Measurements from ENCODE around the gene ATP13A3.
A peak's percentile ranks its signal among the peaks of the same experiment; 100 is the strongest.
"Not testable (repeated sequence)": the region's sequence is repeated elsewhere in the genome, so short reads cannot be mapped to it uniquely, and the experiment has no call there.

The ATP13A3 gene

DNA sequence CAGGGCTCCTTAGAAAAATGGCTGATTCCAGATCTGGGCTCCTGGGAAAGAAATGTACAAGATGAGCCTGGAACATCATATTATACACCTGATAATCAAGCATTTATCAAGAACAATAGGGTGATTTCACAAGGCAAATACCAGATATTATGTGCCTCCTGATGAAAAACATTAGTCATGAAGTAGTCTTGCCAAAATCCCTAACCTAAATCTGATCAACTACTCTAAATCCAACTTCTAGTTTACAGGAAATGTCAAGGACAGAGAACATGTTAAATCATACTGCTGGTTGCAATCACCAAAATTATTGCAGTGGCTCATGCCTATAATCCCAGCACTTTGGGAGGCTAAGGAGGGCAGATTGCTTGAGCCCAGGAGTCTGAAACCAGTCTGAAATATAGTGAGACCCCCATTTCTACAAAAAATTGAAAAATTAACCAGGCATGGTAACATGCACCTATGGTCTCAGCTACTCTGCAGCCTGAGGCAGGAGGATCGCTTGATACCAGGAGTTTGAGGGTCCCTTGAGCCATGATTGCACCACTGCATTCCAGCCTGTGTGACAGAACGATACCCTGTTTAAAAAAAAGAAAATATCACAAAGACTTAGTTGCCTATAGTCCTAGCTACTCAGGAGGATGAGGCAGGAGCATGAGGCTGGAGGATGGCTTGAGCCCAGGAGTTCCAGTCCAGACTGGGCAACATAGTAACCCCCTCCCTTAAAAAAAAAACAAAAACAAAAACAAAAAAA is 34.9 kb upstream of the ATP13A3 start:
- no peak overlapping the region for H3K4me3 ChIP-seq (ENCODE audit: low read depth, low read length)
- TF ChIP-seq, protein P1, sequence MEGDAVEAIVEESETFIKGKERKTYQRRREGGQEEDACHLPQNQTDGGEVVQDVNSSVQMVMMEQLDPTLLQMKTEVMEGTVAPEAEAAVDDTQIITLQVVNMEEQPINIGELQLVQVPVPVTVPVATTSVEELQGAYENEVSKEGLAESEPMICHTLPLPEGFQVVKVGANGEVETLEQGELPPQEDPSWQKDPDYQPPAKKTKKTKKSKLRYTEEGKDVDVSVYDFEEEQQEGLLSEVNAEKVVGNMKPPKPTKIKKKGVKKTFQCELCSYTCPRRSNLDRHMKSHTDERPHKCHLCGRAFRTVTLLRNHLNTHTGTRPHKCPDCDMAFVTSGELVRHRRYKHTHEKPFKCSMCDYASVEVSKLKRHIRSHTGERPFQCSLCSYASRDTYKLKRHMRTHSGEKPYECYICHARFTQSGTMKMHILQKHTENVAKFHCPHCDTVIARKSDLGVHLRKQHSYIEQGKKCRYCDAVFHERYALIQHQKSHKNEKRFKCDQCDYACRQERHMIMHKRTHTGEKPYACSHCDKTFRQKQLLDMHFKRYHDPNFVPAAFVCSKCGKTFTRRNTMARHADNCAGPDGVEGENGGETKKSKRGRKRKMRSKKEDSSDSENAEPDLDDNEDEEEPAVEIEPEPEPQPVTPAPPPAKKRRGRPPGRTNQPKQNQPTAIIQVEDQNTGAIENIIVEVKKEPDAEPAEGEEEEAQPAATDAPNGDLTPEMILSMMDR (IDR thresholded peaks at IDR 0.05; ENCODE audit: low read depth, low read length, missing control alignments) = no peak
- no peak for DNase-seq (ENCODE audit: low read depth)

DNA sequence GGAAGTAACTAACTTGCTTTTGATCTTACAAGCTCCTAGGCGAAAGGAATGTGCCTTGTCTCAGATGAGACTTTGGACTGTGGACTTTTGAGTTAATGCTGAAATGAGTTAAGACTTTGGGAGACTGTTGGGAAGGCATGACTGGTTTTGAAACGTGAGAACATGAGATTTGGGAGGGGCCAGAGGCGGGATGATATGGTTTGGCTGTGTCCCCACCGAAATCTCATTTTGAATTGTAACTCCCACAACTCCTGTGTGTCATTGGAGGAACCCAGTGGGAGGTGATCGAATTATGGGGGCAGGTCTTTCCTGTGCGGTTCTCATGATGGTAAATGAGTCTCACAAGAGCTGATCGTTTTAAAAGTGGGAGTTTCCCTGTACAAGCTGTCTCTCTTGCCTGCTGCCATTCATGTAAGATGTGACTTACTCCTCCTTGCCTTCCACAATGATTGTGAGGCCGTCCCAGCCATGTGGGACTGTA is 33.9 kb upstream of the ATP13A3 start:
- peak; percentile 57 for DNase-seq (ENCODE audit: low read depth)

DNA sequence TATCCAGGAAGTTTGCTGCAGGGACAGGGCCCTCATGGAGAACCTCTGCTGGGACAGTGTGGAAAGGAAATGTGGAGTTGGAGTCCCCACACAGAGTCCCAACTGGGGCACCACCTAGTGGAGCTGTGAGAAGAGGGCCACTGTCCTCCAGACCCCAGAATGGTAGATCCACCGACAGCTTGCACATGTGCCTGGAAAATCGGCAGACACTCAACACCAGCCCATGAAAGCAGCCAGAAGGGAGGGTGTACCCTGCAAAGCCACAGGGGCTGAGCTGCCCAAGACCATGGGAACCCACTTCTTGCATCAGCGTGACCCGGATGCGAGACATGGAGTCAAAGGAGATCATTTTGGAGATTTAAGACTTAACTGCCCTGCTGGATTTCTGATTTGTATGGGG is 33.4 kb upstream of the ATP13A3 start:
- H3K4me3 ChIP-seq (ENCODE audit: low read depth, low read length); DNase-seq (ENCODE audit: low read depth): not testable (repeated sequence)
- TF ChIP-seq, protein P1 (IDR thresholded peaks at IDR 0.05; ENCODE audit: low read depth, low read length, missing control alignments) = peak; percentile 3

More for the DNA sequence above, 33.9 kb upstream of the ATP13A3 start:
- H3K4me3 ChIP-seq (ENCODE audit: low read depth, low read length) = not testable (repeated sequence)

DNA sequence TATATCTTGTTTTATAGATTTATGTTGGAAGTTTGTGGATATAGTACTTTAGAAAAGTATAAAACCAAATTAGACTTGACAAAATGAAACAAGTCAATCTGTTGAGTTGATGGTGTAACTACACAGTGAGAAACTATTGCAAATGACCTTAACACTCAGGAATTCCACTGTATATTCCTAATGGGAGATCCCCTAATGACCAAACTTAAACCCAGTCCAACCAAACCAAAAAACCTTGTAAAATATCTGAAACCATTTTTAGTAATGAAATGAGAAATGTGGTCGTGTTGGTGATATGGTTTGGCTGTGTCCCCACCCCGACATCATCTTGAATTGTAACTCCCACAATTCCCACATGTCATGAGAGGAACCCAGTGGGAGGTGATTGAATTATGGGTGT is 31.9 kb upstream of the ATP13A3 start:
- no peak overlapping the region for H3K4me3 ChIP-seq (ENCODE audit: low read depth, low read length)
- TF ChIP-seq, protein P1 (IDR thresholded peaks at IDR 0.05; ENCODE audit: low read depth, low read length, missing control alignments) = no peak
- no peak for DNase-seq (ENCODE audit: low read depth)

DNA sequence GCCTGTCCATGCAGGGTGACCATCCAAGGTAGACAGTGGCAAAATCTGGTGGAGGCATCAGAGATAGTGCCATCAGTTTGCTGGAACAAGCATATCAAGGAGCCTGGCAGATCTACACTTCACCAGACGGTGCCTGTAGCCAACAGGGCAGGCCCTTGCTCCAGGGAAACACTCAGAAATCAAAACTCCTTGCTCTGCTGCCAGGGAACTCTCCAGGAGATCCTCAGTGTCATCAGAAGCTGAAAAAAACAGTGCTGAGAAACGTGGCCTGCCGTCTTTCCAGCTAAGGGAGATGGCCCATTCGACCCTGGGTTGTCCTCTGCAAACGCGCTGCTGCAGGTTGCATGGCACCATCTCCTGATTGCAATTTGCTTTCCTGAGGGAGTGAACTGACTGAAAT is 30.5 kb upstream of the ATP13A3 start:
- TF ChIP-seq, protein P1 (IDR thresholded peaks at IDR 0.05; ENCODE audit: low read depth, low read length, missing control alignments) = no peak
- no peak overlapping the region for H3K4me3 ChIP-seq (ENCODE audit: low read depth, low read length)

DNA sequence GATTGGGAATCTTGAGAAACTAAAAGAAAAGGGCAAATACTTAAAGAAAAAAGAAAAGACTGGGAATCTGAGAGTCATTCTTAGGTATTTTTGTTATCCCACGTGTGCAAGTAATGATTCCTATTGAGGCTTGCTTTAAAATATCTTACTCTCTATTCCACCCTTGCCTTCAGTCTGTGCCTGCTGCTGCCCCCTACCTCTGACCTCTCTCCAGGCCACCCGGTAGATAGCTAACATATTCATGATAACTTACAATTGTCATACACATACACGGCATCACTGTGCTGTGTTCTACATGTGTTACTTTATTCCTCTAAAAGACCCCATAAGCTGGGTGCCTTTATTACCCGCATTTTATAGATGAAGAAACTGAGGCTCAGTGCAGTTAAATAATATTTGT is 27.8 kb upstream of the ATP13A3 start:
- DNase-seq (ENCODE audit: low read depth) = no peak
- no peak overlapping the region for H3K4me3 ChIP-seq (ENCODE audit: low read depth, low read length)
- TF ChIP-seq, protein P1 (IDR thresholded peaks at IDR 0.05; ENCODE audit: low read depth, low read length, missing control alignments) = no peak

More for the DNA sequence above, 30.5 kb upstream of the ATP13A3 start:
- DNase-seq (ENCODE audit: low read depth) = no peak

DNA sequence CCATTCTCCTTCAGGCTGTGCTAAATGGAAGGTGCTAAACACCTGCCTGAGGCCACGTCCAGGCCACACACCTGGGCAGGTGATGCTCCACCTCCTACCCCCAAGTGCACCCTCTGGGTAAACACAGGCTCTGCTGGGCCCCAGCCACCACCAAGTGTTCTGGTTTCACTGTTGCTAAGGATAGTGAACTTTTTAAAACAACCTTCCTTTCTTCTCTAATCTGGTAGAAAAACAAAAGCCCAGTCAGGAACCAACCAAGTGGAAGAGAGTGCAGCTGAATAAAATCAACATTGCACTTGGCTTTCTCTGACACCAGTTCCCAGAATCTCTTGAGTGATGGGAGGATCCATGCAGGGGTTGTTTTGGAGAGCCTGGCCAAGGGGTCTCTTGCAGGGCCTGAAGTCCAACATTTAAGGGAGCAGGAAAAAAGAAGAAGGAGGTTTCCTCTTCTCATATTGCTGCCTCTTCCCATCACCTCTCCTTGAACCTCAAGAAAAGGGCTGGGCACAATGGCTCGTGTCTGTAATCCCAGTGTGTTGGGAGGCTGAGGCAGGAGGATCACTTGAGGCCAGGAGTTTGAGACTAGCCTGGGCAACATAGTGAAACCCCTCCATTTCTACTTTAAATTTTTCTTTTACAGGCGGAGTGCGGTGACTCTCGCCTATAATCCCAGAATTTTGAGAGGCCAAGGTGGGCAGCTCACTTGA is 26.2 kb upstream of the ATP13A3 start:
- no peak for DNase-seq (ENCODE audit: low read depth)
- TF ChIP-seq, protein P1 (IDR thresholded peaks at IDR 0.05; ENCODE audit: low read depth, low read length, missing control alignments) = no peak

More for the DNA sequence above, 26.2 kb upstream of the ATP13A3 start:
- H3K4me3 ChIP-seq (ENCODE audit: low read depth, low read length) = no peak overlapping the region

All from GM12864 (cell line).